PC-3 (cell line): ENCODE measurements around the gene LRRC37A.
"Not testable (repeated sequence)": the region's sequence is repeated elsewhere in the genome, so short reads cannot be mapped to it uniquely, and the experiment has no call there.

Source experiments
- CTCF ChIP-seq: fragments of 300-600 bp; sonication (generic); conservative IDR thresholded peaks from 2 replicates; pipeline ENCODE4 v1.5.1; 2017; ENCODE audit warnings: antibody characterized with exemption, low read depth, mild to moderate bottlenecking, low read length
- EZH2phosphoT487 ChIP-seq: fragments of 300-600 bp; sonication (generic); IDR thresholded peaks from 2 replicates; pipeline ENCODE4 v1.6.1; 2018; ENCODE audit warnings: mild to moderate bottlenecking, antibody characterized with exemption, low read length, borderline replicate concordance

GRCh38 chr17:46282635-46283034, 12.3 kb upstream of the LRRC37A start:
- TF ChIP-seq CTCF, EZH2phosphoT487: not testable (repeated sequence)
